ENCODE data around the gene CPEB1.

The CPEB1 gene

GRCh38 chr15:82553846-82554245 is 93.3 kb downstream of the CPEB1 start:
- no peaks in the 10 kb centered on the region for H3K9me3 ChIP-seq (ENCODE audit: control insufficient read depth in 5 of 5, low read length in 5 of 5)
- H3K4me3 ChIP-seq (ENCODE audit: low read depth in 1 of 5, low read length in 5 of 5): no peak overlapping the region
- no peaks in the 10 kb centered on the region for H3K4me1 ChIP-seq (ENCODE audit: control insufficient read depth in 5 of 5, insufficient read depth in 5 of 5, low read length in 5 of 5)
- no peak overlapping the region for H3K9ac ChIP-seq (ENCODE audit: low read length in 5 of 5)
- H3K36me3 ChIP-seq (ENCODE audit: control insufficient read depth in 5 of 5, insufficient read depth in 5 of 5, low read length in 5 of 5): no peaks in the 10 kb centered on the region
- no peak overlapping the region for H3K27ac ChIP-seq (ENCODE audit: low read depth, low read length)
- no peaks in the 10 kb centered on the region for H3K27me3 ChIP-seq (ENCODE audit: control insufficient read depth in 5 of 5, insufficient read depth in 4 of 5, low read length in 5 of 5)

GRCh38 chr15:82552861-82553260 is 94.3 kb downstream of the CPEB1 start:
- no peak overlapping the region for H3K4me3 ChIP-seq (ENCODE audit: low read depth in 1 of 5, low read length in 5 of 5)
- no peaks in the 10 kb centered on the region for H3K27me3 ChIP-seq (ENCODE audit: control insufficient read depth in 5 of 5, insufficient read depth in 4 of 5, low read length in 5 of 5)
- H3K36me3 ChIP-seq (ENCODE audit: control insufficient read depth in 5 of 5, insufficient read depth in 5 of 5, low read length in 5 of 5): no peaks in the 10 kb centered on the region
- H3K9ac ChIP-seq (ENCODE audit: low read length in 5 of 5): no peak overlapping the region
- no peaks in the 10 kb centered on the region for H3K9me3 ChIP-seq (ENCODE audit: control insufficient read depth in 5 of 5, low read length in 5 of 5)
- no peaks in the 10 kb centered on the region for H3K4me1 ChIP-seq (ENCODE audit: control insufficient read depth in 5 of 5, insufficient read depth in 5 of 5, low read length in 5 of 5)
- no peak overlapping the region for H3K27ac ChIP-seq (ENCODE audit: low read depth, low read length)

- Histone ChIP-seq H3K36me3 (ENCODE audit: control insufficient read depth in 5 of 5, insufficient read depth in 5 of 5, low read length in 5 of 5) (no peaks in the 10 kb centered on the region), H3K9ac (ENCODE audit: low read length in 5 of 5) (no peak overlapping the region), H3K27ac (ENCODE audit: low read depth, low read length) (no peak overlapping the region), H3K4me1 (ENCODE audit: control insufficient read depth in 5 of 5, insufficient read depth in 5 of 5, low read length in 5 of 5) (no peaks in the 10 kb centered on the region), H3K9me3 (ENCODE audit: control insufficient read depth in 5 of 5, low read length in 5 of 5) (no peaks in the 10 kb centered on the region), H3K27me3 (ENCODE audit: control insufficient read depth in 5 of 5, insufficient read depth in 4 of 5, low read length in 5 of 5) (peaks cover 0 to 3% (median 0%) of the 10 kb centered on the region in 5 donors), H3K4me3 (ENCODE audit: low read depth in 1 of 5, low read length in 5 of 5) (no peak overlapping the region)
Measured at GRCh38 chr15:82551646-82552247, 95.4 kb downstream of the CPEB1 start.

GRCh38 chr15:82549199-82549665 is 97.9 kb downstream of the CPEB1 start:
- Histone ChIP-seq H3K4me3 (ENCODE audit: low read depth in 1 of 5, low read length in 5 of 5) (no peak overlapping the region), H3K27ac (ENCODE audit: low read depth, low read length) (no peak overlapping the region), H3K4me1 (ENCODE audit: control insufficient read depth in 5 of 5, insufficient read depth in 5 of 5, low read length in 5 of 5) (no peaks in the 10 kb centered on the region), H3K27me3 (ENCODE audit: control insufficient read depth in 5 of 5, insufficient read depth in 4 of 5, low read length in 5 of 5) (peaks cover 0 to 6% (median 0%) of the 10 kb centered on the region in 5 donors), H3K9me3 (ENCODE audit: control insufficient read depth in 5 of 5, low read length in 5 of 5) (no peaks in the 10 kb centered on the region), H3K9ac (ENCODE audit: low read length in 5 of 5) (no peak overlapping the region), H3K36me3 (ENCODE audit: control insufficient read depth in 5 of 5, insufficient read depth in 5 of 5, low read length in 5 of 5) (no peaks in the 10 kb centered on the region)

- no peaks in the 10 kb centered on the region for H3K4me1 ChIP-seq (ENCODE audit: control insufficient read depth in 5 of 5, insufficient read depth in 5 of 5, low read length in 5 of 5)
- no peak overlapping the region for H3K9ac ChIP-seq (ENCODE audit: low read length in 5 of 5)
- no peak overlapping the region for H3K4me3 ChIP-seq (ENCODE audit: low read depth in 1 of 5, low read length in 5 of 5)
- peaks cover 0 to 6% (median 0%) of the 10 kb centered on the region in 5 donors for H3K27me3 ChIP-seq (ENCODE audit: control insufficient read depth in 5 of 5, insufficient read depth in 4 of 5, low read length in 5 of 5)
- no peak overlapping the region for H3K27ac ChIP-seq (ENCODE audit: low read depth, low read length)
- no peaks in the 10 kb centered on the region for H3K36me3 ChIP-seq (ENCODE audit: control insufficient read depth in 5 of 5, insufficient read depth in 5 of 5, low read length in 5 of 5)
- no peaks in the 10 kb centered on the region for H3K9me3 ChIP-seq (ENCODE audit: control insufficient read depth in 5 of 5, low read length in 5 of 5)
Measured at GRCh38 chr15:82548700-82549099, 98.5 kb downstream of the CPEB1 start.

GRCh38 chr15:82545478-82545877 is 101.7 kb downstream of the CPEB1 start:
- Histone ChIP-seq H3K9ac (ENCODE audit: low read length in 5 of 5) (no peak overlapping the region), H3K4me1 (ENCODE audit: control insufficient read depth in 5 of 5, insufficient read depth in 5 of 5, low read length in 5 of 5) (peaks cover 0 to 9% (median 8%) of the 10 kb centered on the region in 5 donors), H3K4me3 (ENCODE audit: low read depth in 1 of 5, low read length in 5 of 5) (no peak overlapping the region)

GRCh38 chr15:82545002-82545401 is 102.2 kb downstream of the CPEB1 start:
- H3K27ac ChIP-seq (ENCODE audit: low read depth, low read length): no peak overlapping the region
- H3K9me3 ChIP-seq (ENCODE audit: control insufficient read depth in 5 of 5, low read length in 5 of 5): no peaks in the 10 kb centered on the region
- no peak overlapping the region for H3K4me3 ChIP-seq (ENCODE audit: low read depth in 1 of 5, low read length in 5 of 5)
- peaks cover 0 to 9% (median 8%) of the 10 kb centered on the region in 5 donors for H3K4me1 ChIP-seq (ENCODE audit: control insufficient read depth in 5 of 5, insufficient read depth in 5 of 5, low read length in 5 of 5)
- H3K27me3 ChIP-seq (ENCODE audit: control insufficient read depth in 5 of 5, insufficient read depth in 4 of 5, low read length in 5 of 5): peaks cover 0 to 6% (median 0%) of the 10 kb centered on the region in 5 donors
- H3K9ac ChIP-seq (ENCODE audit: low read length in 5 of 5): no peak overlapping the region
- no peaks in the 10 kb centered on the region for H3K36me3 ChIP-seq (ENCODE audit: control insufficient read depth in 5 of 5, insufficient read depth in 5 of 5, low read length in 5 of 5)

More at GRCh38 chr15:82545478-82545877, 101.7 kb downstream of the CPEB1 start:
- H3K27me3 ChIP-seq (ENCODE audit: control insufficient read depth in 5 of 5, insufficient read depth in 4 of 5, low read length in 5 of 5): peaks cover 0 to 6% (median 0%) of the 10 kb centered on the region in 5 donors
- H3K36me3 ChIP-seq (ENCODE audit: control insufficient read depth in 5 of 5, insufficient read depth in 5 of 5, low read length in 5 of 5): no peaks in the 10 kb centered on the region
- no peaks in the 10 kb centered on the region for H3K9me3 ChIP-seq (ENCODE audit: control insufficient read depth in 5 of 5, low read length in 5 of 5)
- no peak overlapping the region for H3K27ac ChIP-seq (ENCODE audit: low read depth, low read length)

GRCh38 chr15:82544431-82544830 is 102.7 kb downstream of the CPEB1 start:
- H3K4me1 ChIP-seq (ENCODE audit: control insufficient read depth in 5 of 5, insufficient read depth in 5 of 5, low read length in 5 of 5): peaks cover 0 to 13% (median 12%) of the 10 kb centered on the region in 5 donors
- no peaks in the 10 kb centered on the region for H3K9me3 ChIP-seq (ENCODE audit: control insufficient read depth in 5 of 5, low read length in 5 of 5)
- H3K27me3 ChIP-seq (ENCODE audit: control insufficient read depth in 5 of 5, insufficient read depth in 4 of 5, low read length in 5 of 5): peaks cover 0 to 6% (median 0%) of the 10 kb centered on the region in 5 donors
- no peak overlapping the region for H3K4me3 ChIP-seq (ENCODE audit: low read depth in 1 of 5, low read length in 5 of 5)
- H3K9ac ChIP-seq (ENCODE audit: low read length in 5 of 5): no peak overlapping the region
- H3K36me3 ChIP-seq (ENCODE audit: control insufficient read depth in 5 of 5, insufficient read depth in 5 of 5, low read length in 5 of 5): no peaks in the 10 kb centered on the region
- H3K27ac ChIP-seq (ENCODE audit: low read depth, low read length): no peak overlapping the region

- H3K4me3 ChIP-seq (ENCODE audit: low read depth in 1 of 5, low read length in 5 of 5): no peak overlapping the region
- peaks cover 4 to 8% (median 7%) of the 10 kb centered on the region in 5 donors for H3K36me3 ChIP-seq (ENCODE audit: control insufficient read depth in 5 of 5, insufficient read depth in 5 of 5, low read length in 5 of 5)
- no peak overlapping the region for H3K27ac ChIP-seq (ENCODE audit: low read depth, low read length)
- no peak overlapping the region for H3K9ac ChIP-seq (ENCODE audit: low read length in 5 of 5)
- H3K27me3 ChIP-seq (ENCODE audit: control insufficient read depth in 5 of 5, insufficient read depth in 4 of 5, low read length in 5 of 5): peaks cover 0 to 6% (median 0%) of the 10 kb centered on the region in 5 donors
- peaks cover 1 to 25% (median 25%) of the 10 kb centered on the region in 5 donors for H3K4me1 ChIP-seq (ENCODE audit: control insufficient read depth in 5 of 5, insufficient read depth in 5 of 5, low read length in 5 of 5)
- no peaks in the 10 kb centered on the region for H3K9me3 ChIP-seq (ENCODE audit: control insufficient read depth in 5 of 5, low read length in 5 of 5)
Measured at GRCh38 chr15:82543160-82543559, 104.0 kb downstream of the CPEB1 start.

GRCh38 chr15:82540984-82541431 is 106.2 kb downstream of the CPEB1 start:
- Histone ChIP-seq H3K4me3 (ENCODE audit: low read depth in 1 of 5, low read length in 5 of 5) (peak overlapping the region; percentile 82 to 97 (median 94)), H3K27me3 (ENCODE audit: control insufficient read depth in 5 of 5, insufficient read depth in 4 of 5, low read length in 5 of 5) (no peaks in the 10 kb centered on the region), H3K4me1 (ENCODE audit: control insufficient read depth in 5 of 5, insufficient read depth in 5 of 5, low read length in 5 of 5) (peaks cover 1 to 37% (median 27%) of the 10 kb centered on the region in 5 donors), H3K36me3 (ENCODE audit: control insufficient read depth in 5 of 5, insufficient read depth in 5 of 5, low read length in 5 of 5) (peaks cover 19 to 30% (median 27%) of the 10 kb centered on the region in 5 donors), H3K27ac (ENCODE audit: low read depth, low read length) (peak overlapping the region; percentile 60), H3K9me3 (ENCODE audit: control insufficient read depth in 5 of 5, low read length in 5 of 5) (no peaks in the 10 kb centered on the region), H3K9ac (ENCODE audit: low read length in 5 of 5) (peak overlapping the region; percentile 68 to 98 (median 88))

All from subcutaneous abdominal adipose tissue (tissue), 5 donors.